HG02610 (cell line): ENCODE data around the gene FOXS1.

Source experiments
- ATAC-seq: cut with Tn5 transposase; IDR thresholded peaks from one replicate; pipeline ENCODE4 v1.9.1; 2021; ENCODE audit warnings: mild to moderate bottlenecking, moderate library complexity; ENCODE audit not compliant: unreplicated experiment

FOXS1 gene

DNA sequence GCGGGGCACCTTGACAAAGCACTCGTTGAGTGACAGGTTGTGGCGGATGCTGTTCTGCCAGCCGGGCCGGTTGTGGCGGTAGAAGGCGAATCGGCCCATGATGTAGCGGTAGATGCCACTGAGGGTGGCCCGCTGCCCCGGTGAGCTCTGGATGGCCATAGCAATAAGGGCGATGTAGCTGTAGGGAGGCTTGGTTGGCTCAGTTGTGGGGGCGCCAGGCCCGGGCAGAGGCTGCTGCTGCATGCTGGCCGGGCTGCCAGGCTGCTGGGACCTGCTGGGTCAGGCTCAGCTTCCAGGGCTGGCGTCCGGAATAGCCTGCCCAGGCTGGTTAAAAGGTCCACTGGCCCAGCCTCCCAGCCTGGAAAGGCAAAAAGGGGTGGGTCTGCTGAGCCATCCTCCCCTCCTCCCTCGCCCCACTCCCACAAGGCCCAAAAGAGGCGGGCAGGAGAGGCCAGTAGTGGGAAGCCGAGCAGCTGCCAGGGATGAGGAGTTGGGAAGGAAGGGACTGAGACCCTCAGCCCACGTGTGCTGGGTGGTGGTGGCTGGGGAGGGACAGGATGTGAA lies at the start of gene FOXS1:
TSS of gene FOXS1 (minus strand) at position 305 of the 564 bp plus-strand sequence. CDS start at position 243, 62 bp downstream.
- no peak for ATAC-seq

DNA sequence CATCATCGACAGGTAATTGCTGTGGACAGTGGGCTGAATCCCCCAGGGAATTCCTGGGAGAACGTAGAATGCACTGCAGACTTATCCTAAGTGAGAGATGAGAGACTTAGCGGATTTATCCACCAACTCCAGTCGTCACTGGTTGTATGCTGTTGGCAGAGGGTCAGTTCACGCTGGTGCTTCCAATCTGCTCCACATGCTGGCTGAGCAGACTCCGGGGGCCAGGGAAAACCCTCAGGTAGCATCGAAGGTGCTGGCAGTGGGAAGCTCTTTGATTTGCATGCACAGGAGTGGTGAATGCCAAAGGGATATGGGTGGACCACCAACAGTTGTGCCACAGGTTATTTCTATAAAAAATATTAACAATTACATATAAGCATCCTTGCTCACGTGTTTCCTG lies 45.2 kb upstream of the FOXS1 start:
- ATAC-seq = no peak

DNA sequence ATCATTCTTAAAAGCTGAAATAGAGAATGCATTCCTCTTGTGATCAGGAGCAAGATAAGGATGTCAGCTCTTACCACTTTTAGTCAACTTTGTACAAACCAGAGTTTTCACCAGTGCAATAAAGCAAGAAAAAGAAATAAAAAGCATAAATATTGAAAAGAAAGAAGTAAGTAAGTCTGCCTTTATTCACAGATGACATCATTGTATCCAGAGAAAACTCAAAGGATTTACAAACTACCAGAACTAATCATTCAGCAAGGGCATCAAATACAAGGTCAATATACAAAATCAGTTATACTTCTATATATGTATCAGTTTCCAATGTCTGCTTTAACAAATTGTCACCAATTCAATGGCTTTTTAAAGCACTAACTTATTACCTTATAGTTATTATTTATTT lies 38.4 kb upstream of the FOXS1 start:
- no peak for ATAC-seq

DNA sequence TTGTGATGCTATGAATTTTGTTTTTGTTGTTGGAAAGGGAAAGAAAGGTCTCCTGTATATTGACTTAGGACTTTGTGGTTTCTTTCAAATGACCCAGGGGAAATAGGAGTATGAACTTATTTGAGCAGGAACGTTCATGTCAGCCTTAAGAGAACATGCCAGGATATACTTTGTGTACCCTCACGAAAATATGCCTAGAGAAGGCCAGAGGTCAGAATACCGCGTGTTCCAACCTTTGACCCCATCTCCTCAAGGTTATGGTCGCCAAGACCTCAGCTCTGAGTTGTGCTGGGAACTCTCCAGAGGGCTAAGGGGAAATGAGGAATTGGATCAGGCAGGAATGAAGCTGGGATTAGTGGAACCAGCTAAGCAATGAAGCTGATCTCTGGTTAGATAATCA lies 36.5 kb upstream of the FOXS1 start:
- no peak for ATAC-seq

DNA sequence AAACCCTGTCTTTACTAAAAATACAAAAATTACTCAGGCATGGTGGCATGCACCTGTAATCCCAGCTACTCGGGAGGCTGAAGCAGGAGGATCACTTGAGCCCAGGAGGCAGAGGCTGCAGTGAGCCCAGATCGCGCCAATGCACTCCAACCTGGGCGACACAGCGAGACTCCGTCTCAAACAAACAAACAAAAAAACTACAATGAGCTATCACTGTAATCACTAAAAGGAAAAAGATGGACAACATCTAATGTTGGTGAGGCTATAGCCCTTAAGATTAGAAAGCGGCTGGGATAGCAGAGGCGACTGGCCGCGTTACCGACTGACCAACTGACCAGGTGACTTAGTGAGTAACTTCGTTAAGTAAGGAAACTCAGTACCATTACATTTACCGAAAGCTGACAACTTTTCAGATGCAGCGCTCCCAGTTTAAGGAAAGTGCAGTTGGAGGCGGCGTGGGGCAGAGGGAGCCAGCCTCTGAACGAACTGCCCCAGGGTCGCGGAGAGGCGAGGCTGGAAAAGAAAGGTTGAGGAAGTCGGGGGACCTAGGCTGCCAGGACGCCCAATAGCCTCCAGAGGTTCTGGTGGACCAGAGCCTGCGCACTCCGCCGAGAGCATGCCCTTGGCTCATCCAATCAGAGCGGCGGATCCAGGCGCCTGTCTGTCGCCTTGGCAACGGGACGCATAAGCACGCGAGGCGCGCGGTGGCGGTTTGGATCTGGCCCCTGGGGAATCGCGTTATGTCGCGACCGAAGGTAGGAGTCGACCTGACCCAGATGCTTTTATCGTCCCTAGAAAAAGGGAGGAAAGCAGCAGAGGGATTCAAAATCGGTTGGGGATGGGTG lies 34.0 kb upstream of the FOXS1 start:
- peak; percentile 91 for ATAC-seq

GRCh38 chr20:31877684-31878083 lies 32.3 kb upstream of the FOXS1 start:
- ATAC-seq = no peak

- ATAC-seq = no peak
These were observed 30.3 kb upstream of the FOXS1 start for GRCh38 chr20:31875671-31876070.

DNA sequence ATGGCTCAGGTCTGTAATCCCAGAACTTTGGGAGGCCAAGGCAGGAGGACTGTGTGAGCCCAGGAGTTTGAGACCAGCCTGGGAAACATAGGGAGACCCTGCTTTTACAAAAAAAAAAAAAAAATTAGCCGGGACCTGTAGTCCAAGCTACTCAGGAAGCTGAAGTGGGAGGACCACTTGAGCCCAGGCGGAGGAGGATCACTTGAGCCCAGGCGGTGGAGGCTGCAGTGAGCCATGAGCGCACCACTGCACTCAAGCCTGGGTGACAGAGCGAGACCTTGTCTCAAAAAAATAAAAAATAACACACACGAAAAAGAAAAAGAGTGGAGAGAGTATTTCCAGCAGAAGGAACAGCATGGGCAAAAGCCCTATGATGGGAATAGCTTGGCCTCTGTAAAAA lies 27.0 kb upstream of the FOXS1 start:
- no peak for ATAC-seq

DNA sequence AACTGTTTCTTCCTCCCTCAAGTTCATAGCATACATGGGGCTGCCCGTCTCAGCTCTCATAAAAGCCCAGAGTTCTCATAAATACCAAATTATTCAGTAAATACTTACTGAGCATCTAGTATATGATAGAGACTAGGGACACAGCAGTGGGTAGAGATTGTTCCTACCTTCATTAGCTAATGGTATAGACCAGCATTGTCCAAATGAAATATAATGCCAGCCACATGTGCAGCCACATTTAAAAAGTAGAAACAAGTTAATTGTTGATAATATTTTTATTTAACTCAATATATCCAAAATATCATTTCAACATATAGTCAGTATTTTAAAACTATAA lies 26.2 kb upstream of the FOXS1 start:
- no peak for ATAC-seq

GRCh38 chr20:31870726-31871617 lies 25.6 kb upstream of the FOXS1 start:
- no peak for ATAC-seq

- ATAC-seq = no peak
These were observed 24.7 kb upstream of the FOXS1 start, which contains the start of the genes DUSP15 and TTLL9 for GRCh38 chr20:31869942-31870725. TSS of gene DUSP15 (minus strand) at chr20:31870527. CDS start at chr20:31870337, 190 bp downstream. TSS of gene TTLL9 (plus strand) at chr20:31870634. CDS start at chr20:31871127, 493 bp downstream.

- ATAC-seq = no peak
These were observed 24.2 kb upstream of the FOXS1 start for GRCh38 chr20:31869673-31869941.

DNA sequence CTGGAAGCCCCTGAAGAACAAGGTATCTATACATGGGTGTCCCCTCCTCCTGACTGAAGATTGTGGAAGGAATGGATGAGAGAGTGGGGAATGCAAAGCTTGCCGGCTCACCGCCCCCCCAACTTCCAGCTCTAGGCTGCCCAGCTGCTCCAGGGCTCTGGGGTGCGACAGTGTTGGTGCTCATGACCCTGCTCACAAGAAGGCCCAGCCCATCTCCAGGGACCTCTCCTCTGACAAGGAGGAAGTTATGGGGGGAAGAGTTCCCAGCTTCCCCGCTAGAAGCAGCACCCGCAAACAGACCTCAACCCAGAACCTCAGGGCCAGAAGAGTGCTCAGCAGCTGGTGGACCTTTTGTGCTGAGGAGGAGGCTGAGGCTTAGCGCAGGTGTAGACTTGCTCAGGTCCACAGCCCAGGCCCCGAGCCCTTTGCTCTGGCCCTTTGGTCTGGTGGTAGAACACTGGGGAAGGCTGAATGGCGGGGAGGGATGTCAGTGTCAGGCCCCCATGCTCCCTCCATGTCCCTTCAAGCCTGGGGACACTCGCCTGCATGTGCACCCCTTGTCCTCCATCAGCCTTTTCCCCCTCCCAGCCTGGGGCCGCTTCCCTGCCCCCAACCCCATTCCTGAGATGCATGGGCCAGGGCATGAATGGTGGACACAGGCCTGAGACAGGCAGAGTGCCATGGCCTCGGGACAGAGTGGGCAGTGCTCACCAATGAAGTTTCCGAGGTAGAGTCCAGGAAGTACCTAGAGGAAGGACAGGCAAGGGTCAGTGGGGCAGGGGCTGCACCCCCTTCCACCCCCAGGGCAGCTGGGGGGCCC lies 23.7 kb upstream of the FOXS1 start:
- ATAC-seq = no peak

- no peak for ATAC-seq
These were observed 20.8 kb upstream of the FOXS1 start for GRCh38 chr20:31866221-31866620.

DNA sequence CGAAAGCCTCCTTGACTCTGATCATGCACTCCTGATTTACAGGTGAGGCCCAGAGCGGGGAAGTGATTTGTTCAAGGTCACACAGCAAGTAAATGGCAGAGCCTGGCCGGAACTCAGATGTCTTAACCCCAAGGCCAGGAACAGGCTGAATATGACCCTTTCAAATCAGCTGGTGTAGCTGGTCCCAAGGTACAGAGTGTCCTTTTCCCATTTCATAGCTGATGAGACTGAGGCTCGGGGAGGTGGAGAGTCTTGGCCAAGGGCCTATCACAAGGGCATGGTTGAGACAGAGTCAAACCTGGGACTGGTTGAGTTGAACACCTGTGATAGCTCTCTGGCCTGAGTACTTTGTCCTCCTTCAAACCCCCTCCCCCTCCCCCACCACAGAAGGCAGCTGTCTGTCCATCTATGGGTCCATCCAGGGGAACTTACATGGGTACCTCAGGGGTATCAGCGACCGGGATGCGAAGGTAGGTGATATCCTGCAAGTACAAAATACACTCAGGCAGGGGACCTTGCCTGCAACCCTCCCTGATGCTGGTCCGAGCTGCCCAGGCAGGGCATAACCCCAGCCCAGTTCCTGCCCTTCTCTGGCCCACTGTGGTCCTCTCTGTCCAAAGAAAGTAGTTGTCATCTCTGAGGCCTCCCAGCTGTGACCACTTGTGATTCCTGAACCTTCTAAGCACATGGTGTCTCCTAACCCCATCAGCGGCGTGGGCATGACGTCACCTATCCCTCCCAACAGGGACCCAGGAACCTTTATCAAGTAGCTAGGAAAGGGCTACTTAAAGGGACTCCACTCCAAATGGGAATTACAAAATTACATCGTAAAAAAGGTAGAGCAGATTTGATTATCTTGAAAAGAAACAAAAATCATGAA lies 19.4 kb upstream of the FOXS1 start:
- no peak for ATAC-seq

GRCh38 chr20:31863296-31864085 lies 18.1 kb upstream of the FOXS1 start:
- ATAC-seq = no peak

DNA sequence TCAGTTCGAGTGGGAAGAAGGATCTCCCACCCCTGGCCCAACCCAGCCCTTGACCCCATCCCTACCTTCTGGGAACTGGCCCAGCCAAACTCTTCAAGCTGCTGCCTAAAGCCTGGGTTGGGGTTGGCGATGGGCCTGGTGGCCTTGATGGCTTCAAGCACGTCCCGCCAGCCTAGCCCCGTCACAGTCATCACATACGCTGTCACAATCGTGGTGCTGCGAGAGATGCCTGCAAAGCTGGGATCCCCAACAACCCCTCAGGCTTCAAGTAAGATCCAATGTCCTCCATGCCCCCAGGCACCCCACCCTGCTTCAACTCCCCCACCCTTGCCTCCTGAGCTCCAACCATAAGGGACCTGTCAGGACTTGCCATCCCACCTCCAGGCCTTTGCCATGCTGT lies 17.1 kb upstream of the FOXS1 start:
- ATAC-seq = no peak

- ATAC-seq = no peak
These were observed 16.7 kb upstream of the FOXS1 start for GRCh38 chr20:31862157-31862470.
